Activated CD4-positive, CD25-positive, alpha-beta regulatory T cell treated with anti-CD3 and anti-CD28 coated beads, Interleukin-2, amount 50 U/mL, for 24 hours (primary cell): Measurements from ENCODE around the gene ZNF260.

ENCODE experiments used
- ATAC-seq, 2 donors: fragments of 150-1000 bp; cut with Tn5 transposase; one replicate each; pipeline ENCODE4 v1.10.0; 2021; ENCODE audit warnings: mild to moderate bottlenecking in 1 of 2, moderate library complexity in 1 of 2

The ZNF260 gene

DNA sequence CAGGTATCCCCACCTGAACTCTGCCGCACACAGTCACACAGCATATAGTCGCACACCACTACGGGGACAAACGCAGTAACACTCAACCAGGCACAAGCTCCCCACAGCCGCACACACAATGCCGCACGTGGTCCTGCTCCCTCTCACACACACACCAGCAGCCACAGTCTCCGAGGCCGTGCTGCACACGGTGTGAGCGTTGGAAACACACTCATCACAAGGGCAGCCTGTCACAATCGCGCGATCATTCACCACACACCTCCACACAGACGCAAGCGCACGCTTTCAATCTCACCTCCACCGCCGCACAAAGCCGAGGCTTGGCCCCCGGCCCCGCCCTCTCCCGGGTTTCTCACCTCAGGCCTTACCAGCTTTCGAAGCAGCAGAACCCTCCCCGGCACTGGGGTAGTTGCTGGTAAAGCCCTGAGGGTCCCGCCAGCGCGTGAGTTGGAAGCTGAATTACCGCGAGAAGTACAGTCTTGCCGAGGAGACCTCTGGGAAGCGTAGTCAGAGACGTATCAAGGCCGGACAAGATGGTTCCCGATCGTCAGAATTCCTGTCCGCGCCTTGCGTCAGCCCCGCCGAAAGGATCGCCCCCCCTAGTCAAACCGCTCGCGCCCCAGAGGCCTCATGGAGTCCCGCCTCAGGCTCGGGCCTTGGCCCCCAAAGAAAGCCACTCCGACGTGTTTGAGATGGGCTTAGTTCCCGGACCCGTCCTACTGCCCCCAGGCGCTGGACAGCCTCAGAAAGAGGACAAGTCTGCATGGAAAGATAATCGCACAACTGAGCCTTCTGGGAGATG, 38.8 kb downstream of the ZNF260 start, which contains the start of gene ZNF566:
Gene ZNF566, minus strand, starts transcription at position 444 of the 802 bp plus-strand sequence. CDS start 13,004 bp downstream, outside the sequence.
- ATAC-seq, result peak; percentile 85 to 88

DNA sequence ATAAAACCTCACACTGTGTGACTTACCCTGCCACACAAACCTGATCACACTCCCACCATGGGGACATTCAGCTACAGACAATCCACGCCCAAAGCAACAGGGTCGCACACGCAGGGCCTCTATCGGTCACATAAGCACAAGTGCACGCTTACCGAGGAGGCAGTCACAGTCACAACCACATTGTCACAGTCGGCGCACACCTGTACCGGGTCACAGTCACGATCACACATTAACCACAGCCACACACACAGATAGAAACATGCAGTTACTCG, 39.3 kb downstream of the ZNF260 start:
- ATAC-seq, result peak; percentile 42 to 54

DNA sequence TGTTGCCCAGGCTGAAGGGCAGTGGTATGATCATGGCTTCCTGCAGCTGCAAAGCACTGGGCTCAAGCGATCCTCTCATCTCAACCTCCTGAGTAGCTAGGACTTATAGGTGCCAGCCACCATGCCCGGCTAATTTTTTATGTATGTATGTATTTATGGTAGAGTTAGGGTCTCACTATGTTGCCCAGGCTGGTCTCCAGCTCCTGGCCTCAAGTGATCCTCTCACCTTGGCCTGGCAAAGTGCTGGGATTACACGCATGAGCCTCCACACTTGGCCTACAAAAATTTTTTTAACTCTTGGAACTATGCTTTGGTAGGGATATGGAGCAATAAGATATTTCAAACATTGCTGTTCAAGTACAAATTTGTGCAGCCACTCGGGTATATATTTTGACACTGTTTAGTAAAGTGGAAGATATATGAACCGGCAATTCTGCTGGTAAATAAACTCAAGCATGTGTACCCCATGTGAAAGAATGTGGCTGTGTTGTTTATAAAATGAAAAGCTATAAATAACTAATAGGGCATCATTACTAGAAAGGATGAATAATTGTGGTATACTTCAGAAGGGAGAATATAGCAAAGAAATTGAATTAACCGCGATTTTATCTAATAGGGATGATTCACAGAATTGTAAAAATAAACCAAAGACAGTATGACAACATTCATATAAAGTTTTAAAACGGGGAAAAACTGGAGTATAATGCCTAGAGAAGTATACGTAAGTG, 39.8 kb downstream of the ZNF260 start:
- peak; percentile 15 to 19 for ATAC-seq

DNA sequence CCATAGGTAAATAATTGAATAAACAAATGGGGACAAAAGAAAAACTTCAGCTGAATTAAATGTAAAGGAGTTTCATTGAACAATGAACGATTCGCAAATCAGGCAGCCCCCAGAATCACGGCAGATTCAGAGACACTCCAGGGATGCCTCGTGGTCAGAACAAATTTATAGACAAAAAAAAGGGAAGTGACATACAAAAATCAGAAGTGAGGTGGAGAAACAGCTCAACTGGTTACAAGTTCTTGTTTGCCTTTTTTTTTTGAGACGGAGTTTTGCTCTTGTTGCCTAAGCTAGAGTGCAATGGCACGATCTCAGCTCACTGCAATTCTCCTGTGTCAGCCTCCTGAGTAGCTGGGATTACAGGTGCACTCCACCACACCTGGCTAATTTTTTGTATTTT, 44.4 kb downstream of the ZNF260 start:
- no peak for ATAC-seq

DNA sequence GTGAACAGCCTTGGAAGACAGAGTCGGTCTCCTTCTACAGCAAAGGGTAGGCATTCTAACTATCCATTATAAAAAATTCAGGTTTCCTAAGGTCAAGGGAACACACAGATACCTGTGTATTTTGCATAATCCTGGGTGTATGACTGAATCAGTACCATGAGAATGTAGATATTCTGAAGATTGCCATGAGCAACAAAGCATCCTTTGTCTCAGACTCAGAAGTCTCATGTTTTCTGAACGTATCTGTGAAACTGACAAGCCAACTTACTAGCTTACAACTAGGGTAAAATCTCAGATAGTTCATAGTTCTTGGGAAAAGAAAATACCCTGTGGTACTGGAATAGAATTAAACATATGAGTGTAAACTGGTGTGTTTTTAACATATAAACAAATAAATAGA, 45.2 kb downstream of the ZNF260 start:
- ATAC-seq, result no peak
